ENCODE data around the gene YAF2.

The YAF2 gene

DNA sequence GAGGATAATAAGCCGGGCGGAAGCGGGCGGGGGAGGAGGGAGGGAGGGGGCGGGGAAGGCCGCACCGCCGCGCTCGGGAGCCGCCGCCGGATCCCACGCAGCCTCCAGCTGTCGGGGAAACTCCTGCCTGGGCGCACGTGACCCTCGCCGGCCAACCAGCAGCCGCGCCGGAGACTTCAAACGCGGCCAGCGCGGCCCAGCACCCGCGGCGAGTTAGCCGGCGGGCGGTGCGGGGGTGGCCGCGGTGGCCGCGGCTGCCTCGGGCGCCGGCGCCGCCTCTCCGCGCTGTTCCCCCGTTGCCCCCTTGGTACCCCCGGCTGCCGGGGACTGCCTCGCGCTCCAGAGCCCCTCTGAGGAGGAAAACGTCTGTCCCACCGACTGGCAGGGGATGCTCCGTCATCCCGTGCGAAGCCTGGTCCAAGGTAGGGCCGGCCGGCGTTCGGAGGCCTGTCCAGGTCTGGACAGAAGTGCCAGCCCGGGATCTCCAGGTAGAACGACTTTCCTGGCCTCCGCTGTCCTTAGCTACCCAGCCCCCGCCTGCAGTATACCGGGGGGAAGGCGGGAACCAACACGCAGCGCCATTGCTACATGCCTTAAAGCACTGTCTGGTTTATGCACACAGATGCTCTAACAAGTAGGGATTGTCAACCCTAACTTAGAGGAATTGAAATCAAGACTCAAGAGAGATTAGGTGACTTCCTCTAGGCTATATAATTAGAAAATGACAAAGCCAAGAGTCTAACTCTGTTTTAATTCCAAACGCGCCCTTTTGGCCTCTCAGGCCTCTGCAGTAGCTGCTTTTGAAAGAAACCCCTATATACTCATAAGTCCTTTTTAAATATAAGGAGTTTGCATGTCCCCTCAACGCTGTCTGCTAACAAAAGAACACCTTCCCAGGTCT is at the start of gene YAF2:
YAF2 (minus strand) TSS at position 9 of the 901 bp plus-strand sequence. CDS start 68 bp downstream, outside the sequence.
- peak; percentile 64 to 73 for DNase-seq (ENCODE audit: low read depth in 2 of 2)

DNA sequence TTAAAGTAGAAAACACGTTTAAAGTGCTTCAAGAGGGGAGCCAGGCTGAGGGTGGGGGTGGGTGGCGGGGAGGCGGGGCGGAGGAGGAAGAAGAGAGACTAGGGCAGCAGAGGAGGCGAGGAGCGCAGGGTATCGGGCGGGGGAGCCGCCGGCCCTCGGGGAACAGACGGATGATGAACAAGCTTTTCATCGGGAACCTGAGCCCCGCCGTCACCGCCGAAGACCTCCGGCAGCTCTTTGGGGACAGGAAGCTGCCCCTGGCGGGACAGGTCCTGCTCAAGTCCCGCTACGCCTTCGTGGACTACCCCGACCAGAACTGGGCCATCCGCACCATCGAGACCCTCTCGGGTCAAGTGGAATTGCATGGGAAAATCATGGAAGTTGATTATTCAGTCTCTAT is 48.7 kb upstream of the YAF2 start:
- no peak for DNase-seq (ENCODE audit: low read depth in 2 of 2)

- DNase-seq (ENCODE audit: low read depth in 2 of 2) = no peak
Measured at GRCh38 chr12:42285431-42285830, 47.4 kb upstream of the YAF2 start.

- DNase-seq (ENCODE audit: low read depth in 2 of 2) = no peak
Measured at GRCh38 chr12:42284876-42285275, 46.8 kb upstream of the YAF2 start.

GRCh38 chr12:42284157-42284556 is 46.1 kb upstream of the YAF2 start:
- no peak for DNase-seq (ENCODE audit: low read depth in 2 of 2)

DNA sequence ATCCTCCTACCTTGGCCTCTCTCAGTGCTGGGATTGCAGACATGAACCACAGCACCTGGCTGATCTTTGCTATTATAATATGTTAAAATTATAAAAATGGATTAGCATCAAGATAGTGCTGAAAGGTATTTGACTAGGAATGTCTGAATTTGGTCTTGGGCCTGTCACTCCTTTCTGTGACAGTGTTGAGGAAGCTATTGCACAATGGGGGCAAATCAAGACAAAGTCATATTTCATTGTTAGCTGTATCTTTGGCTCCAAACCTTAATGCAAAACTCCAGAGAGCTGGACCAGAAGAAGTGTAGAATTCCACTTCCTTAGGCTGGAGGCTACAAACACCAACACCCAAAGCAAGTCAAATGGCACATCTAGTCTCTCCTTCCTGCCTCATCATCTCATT is 45.7 kb upstream of the YAF2 start:
- no peak for DNase-seq (ENCODE audit: low read depth in 2 of 2)

GRCh38 chr12:42282294-42282693 is 44.2 kb upstream of the YAF2 start:
- no peak for DNase-seq (ENCODE audit: low read depth in 2 of 2)

DNA sequence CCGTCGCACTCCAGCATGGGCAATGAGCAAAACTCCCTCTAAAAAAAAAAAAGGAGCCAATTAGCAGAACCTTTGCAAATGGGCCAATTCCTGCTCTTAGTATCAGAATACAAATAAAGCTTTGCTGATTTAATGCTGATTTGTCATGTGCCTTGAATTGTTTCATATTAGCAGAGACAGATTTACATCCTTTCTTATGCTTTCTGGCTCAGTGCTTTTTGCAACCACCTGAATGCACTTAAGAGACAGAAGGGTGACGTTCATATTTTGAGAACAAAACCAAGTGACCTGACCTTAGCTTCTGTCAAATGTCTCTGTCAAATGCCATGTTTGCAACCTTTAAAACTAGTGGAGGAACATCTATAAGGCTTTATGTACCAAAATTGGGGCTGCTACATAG is 43.8 kb upstream of the YAF2 start:
- no peak for DNase-seq (ENCODE audit: low read depth in 2 of 2)

GRCh38 chr12:42281278-42281677 is 43.2 kb upstream of the YAF2 start:
- no peak for DNase-seq (ENCODE audit: low read depth in 2 of 2)

- no peak for DNase-seq (ENCODE audit: low read depth in 2 of 2)
Measured at GRCh38 chr12:42278128-42278510, 40.1 kb upstream of the YAF2 start.

- no peak for DNase-seq (ENCODE audit: low read depth in 2 of 2)
Measured at GRCh38 chr12:42277396-42278127, 39.5 kb upstream of the YAF2 start.

GRCh38 chr12:42275499-42275898 is 37.5 kb upstream of the YAF2 start:
- no peak for DNase-seq (ENCODE audit: low read depth in 2 of 2)

DNA sequence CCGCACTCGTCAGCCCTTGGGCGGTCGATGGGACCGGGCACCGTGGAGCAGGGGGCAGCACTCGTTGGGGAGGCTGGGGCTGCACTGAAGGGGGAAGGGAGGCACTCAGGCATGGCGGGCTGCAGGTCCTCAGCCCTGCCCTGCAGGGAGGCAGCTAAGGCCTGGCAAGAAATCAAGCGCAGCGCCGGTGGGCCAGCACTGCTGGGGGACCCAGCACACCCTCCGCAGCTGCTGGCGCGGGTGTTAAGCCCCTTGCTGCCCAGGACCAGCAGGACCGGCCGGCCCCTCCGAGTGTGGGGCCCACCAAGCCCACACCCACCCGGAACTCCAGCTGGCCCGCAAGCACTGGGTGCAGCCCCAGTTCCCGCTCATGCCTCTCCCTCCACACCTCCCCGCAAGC is 35.7 kb upstream of the YAF2 start:
- no peak for DNase-seq (ENCODE audit: low read depth in 2 of 2)

GRCh38 chr12:42270596-42270995 is 32.5 kb upstream of the YAF2 start:
- no peak for DNase-seq (ENCODE audit: low read depth in 2 of 2)

DNA sequence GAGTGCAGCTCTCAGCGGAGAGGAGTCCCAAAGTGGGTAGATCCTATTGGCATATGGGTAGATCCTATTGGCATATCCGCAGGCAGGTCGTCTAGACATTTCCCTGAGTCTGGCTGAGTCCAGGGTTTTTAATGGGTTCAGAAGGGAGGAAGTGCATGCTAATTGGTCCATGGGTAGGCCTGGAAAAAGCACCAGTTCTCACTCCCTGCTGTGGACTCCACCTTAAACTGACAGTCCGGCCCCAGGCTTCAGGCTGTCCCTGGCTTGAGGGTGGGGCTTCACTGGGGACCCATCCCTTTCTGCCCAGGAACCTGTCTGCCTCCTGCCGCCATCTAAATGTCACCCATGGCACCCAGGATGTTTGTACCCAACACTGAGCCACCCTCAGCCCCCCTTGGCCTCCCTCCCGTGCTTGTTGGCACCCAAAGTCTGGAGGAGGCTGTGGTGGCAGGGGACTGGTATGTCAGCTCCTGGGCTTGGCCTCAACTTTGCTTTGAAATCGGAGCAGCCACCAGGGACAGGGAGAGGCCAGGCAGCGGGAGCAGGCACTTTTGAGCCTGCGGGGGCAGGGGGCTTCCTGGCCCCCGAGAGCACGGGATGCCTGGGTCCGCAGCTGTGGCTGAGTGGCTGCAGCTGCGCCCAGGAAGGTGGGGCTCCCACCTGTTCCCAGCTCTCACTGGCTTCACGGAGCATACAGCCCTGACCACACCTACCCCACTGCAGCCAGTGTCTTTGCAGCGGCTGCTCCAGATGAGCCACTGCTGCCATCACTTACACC is 29.6 kb upstream of the YAF2 start:
- DNase-seq (ENCODE audit: low read depth in 2 of 2) = no peak

DNA sequence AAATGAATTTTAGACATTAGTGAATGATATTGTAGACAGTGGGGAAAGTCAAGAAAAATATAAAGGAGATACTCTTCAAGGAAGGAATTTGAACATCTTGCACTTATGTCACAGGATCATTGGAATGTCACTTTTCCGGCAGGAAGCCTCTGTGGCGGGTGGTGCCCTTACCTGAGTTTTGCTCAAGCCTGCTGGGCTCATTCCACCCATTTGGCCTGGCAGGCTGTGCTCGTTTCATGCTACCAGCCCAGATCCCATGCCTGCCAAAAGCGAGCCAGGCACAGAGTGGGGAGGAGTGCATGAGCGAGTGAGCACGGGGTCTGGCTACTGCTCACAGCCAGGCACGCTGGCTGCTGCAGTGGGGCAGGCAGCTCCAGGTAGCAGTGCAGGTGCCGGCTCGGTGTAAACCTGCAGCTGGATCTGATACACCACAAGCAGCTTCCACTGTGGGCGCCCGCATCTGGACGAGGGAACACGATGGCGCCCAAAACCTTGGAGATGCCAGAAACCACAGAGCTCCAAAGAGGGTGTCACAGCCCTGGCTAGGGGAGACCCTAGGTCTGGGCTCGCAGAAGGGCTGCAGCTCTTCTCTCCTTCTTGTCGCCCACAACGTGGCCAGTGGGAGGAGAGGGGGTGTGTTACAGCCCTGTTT is 28.7 kb upstream of the YAF2 start:
- no peak for DNase-seq (ENCODE audit: low read depth in 2 of 2)

DNA sequence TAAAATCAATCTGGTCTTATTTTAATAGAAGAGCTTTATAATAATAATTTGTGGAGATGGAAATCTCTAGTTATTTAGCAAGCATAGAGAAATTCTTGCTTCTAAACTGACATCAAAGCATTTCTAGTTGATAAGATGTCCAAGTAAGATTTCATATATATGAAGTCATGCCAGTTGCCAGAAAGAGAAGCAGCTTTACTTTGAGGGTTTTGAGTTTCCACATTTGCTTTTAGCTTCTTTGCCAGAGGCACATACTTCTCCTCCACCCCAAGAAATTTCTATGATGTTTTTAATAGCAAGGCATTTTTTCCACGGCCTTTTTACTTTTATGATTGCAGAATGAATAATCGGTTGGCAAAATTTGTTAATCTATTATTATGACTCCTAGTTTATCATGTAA is 24.2 kb upstream of the YAF2 start:
- DNase-seq (ENCODE audit: low read depth in 2 of 2) = no peak

DNA sequence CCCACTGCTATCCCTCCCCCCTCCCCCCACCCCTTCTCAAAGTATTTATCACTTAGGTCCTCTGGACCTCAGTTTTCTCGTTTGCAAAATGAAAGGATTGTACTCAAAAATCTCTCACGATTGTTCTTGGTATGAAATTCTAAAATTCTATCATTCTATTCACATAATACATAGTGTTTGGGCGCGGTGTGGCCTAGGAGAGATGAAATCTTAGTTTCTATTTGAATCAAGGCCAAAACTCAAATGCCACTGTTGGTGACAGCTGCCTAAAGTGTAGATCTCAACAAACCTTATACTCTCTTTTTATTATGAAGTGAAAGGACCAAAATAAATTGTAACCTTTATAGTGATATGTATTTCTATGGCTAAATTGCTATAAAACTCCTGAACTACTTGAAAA is 23.7 kb upstream of the YAF2 start:
- no peak for DNase-seq (ENCODE audit: low read depth in 2 of 2)

- no peak for DNase-seq (ENCODE audit: low read depth in 2 of 2)
Measured at GRCh38 chr12:42260518-42260917, 22.5 kb upstream of the YAF2 start.

DNA sequence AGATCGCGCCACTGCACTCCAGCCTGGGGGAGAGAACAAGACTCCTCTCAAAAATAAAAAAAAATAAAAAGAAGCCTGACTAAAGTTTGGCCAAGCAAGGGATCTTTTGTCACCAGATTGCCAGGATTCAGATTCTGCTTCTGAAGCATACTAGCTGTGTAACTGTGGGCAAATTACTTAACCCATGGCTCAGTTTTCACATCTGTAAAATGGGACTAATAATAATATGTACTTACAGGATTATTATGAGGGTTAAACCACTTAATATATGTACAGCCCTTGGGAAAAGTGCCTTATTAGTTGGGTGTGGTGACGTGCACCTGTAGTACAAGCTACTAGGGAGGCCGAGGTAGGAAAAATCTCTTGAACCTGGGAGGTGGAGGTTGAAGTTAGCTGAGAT is 21.7 kb upstream of the YAF2 start:
- no peak for DNase-seq (ENCODE audit: low read depth in 2 of 2)

DNA sequence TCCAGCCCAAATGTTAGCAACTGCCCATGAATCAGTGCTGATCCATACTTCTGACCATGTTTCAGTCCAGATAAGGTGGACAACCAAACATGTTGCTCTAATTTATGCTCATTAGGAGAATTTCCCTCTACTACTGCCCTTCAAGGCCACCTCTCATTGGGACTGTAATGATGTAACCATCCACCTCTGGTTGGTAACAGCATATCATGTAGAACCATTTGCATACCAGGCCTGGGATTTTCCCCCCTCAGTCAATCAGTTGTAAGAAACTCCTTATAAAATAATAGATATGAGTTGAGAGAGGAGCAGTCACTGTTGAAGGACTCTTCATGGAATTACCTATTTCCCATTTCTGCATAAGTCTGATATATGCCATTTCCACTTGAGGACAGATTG is 17.8 kb upstream of the YAF2 start:
- DNase-seq (ENCODE audit: low read depth in 2 of 2) = no peak
